Vagina (tissue), 2 donors: ENCODE data around the gene SCAPER.

Experiments
- CTCF ChIP-seq, 3 experiments: fragments of 450-650 bp in 2 of 3; fragments of 200-600 bp in 1 of 3; sonication (generic) in 1 of 3; IDR thresholded peaks; one replicate each; pipeline ENCODE4 v1.5.1; 2017 to 2019; ENCODE audit warnings: antibody characterized with exemption in 3 of 3, mild to moderate bottlenecking in 2 of 3, moderate library complexity in 2 of 3
- POLR2A ChIP-seq, 2 donors: fragments of 450-650 bp; IDR thresholded peaks; one replicate each; pipeline ENCODE4 v1.6.1; 2017; ENCODE audit warnings: antibody characterized with exemption in 2 of 2, mild to moderate bottlenecking in 2 of 2, moderate library complexity in 2 of 2
- POLR2AphosphoS5 ChIP-seq, 2 donors: sonication (generic); formaldehyde crosslinking; IDR thresholded peaks; one replicate each; pipeline ENCODE4 v1.9.0; 2017; ENCODE audit warnings: antibody characterized with exemption in 2 of 2, mild to moderate bottlenecking in 2 of 2, low read depth in 1 of 2; ENCODE audit not compliant: insufficient read depth in 1 of 2

GRCh38 chr15:76359152-76359551 lies 546.0 kb downstream of the SCAPER start:
- TF ChIP-seq CTCF (IDR thresholded peaks at IDR 0.05), result no peak
- no peak for TF ChIP-seq POLR2AphosphoS5 (IDR thresholded peaks at IDR 0.05; ENCODE audit: insufficient read depth in 1 of 2, low read depth in 1 of 2)
- no peak for TF ChIP-seq POLR2A (IDR thresholded peaks at IDR 0.05)
